ENCODE measurements around the gene KLF3.

KLF3 gene

GRCh38 chr4:38740303-38740702, 76.3 kb downstream of the KLF3 start:
- Histone ChIP-seq H3K79me1 (replicated peaks; ENCODE audit: low read length, poor library complexity, severe bottlenecking) (no peaks in the 10 kb centered on the region), H3K4me3 (ENCODE audit: insufficient read depth in 1 of 2, low read depth in 1 of 2, low read length in 2 of 2) (no peak overlapping the region), H4K91ac (ENCODE audit: low read length) (no peak overlapping the region), H3K27me3 (ENCODE audit: control insufficient read depth in 1 of 2, insufficient read depth in 1 of 2, low read length in 2 of 2) (peaks cover 0 to 8% of the 10 kb centered on the region in 2 experiments), H3K9me3 (ENCODE audit: control insufficient read depth, low read length) (no peaks in the 10 kb centered on the region), H2BK120ac (ENCODE audit: low read depth, low read length) (no peak overlapping the region), H3K36me3 (ENCODE audit: control insufficient read depth in 1 of 2, insufficient read depth in 2 of 2, low read depth in 1 of 2, low read length in 2 of 2) (no peaks in the 10 kb centered on the region), H2BK12ac (ENCODE audit: low read length in 2 of 2) (no peak overlapping the region), H4K8ac (ENCODE audit: low read length) (no peak overlapping the region), H2BK5ac (ENCODE audit: low read depth, low read length, poor library complexity, severe bottlenecking) (no peak overlapping the region), H3K23ac (ENCODE audit: low read length in 2 of 2) (no peak overlapping the region), H2AK5ac (ENCODE audit: low read length, severe bottlenecking) (no peak overlapping the region), H3K14ac (ENCODE audit: low read length in 2 of 2) (no peak overlapping the region), H2BK15ac (ENCODE audit: low read depth, poor library complexity, severe bottlenecking) (no peak overlapping the region), H3K4me2 (ENCODE audit: low read length, poor library complexity, severe bottlenecking) (no peak overlapping the region), H3K27ac (ENCODE audit: low read length, poor library complexity, severe bottlenecking) (no peak overlapping the region), H3K4ac (ENCODE audit: low read depth in 1 of 2, low read length in 2 of 2) (no peak overlapping the region), H3K18ac (ENCODE audit: low read depth in 1 of 2, low read length in 2 of 2) (no peak overlapping the region), H3K4me1 (ENCODE audit: control insufficient read depth, insufficient read depth, low read depth, low read length) (no peaks in the 10 kb centered on the region), H2AFZ (ENCODE audit: low read depth, low read length) (no peak overlapping the region), H3K9ac (ENCODE audit: low read length) (no peak overlapping the region)
- no peak for DNase-seq
- WGBS: 60% methylated on average over 1 of the region's 2 CpGs

GRCh38 chr4:38743866-38744265, 79.9 kb downstream of the KLF3 start:
- H3K79me1 ChIP-seq (replicated peaks; ENCODE audit: low read length, poor library complexity, severe bottlenecking): no peaks in the 10 kb centered on the region
- H2BK120ac ChIP-seq (ENCODE audit: low read depth, low read length): no peak overlapping the region
- H3K4me1 ChIP-seq (ENCODE audit: control insufficient read depth, insufficient read depth, low read depth, low read length): no peaks in the 10 kb centered on the region
- H3K36me3 ChIP-seq (ENCODE audit: control insufficient read depth in 1 of 2, insufficient read depth in 2 of 2, low read depth in 1 of 2, low read length in 2 of 2): no peaks in the 10 kb centered on the region
- H2AK5ac ChIP-seq (ENCODE audit: low read length, severe bottlenecking): no peak overlapping the region
- no peak overlapping the region for H2BK15ac ChIP-seq (ENCODE audit: low read depth, poor library complexity, severe bottlenecking)
- no peak overlapping the region for H2BK12ac ChIP-seq (ENCODE audit: low read length in 2 of 2)
- H3K14ac ChIP-seq (ENCODE audit: low read length in 2 of 2): no peak overlapping the region
- H2BK5ac ChIP-seq (ENCODE audit: low read depth, low read length, poor library complexity, severe bottlenecking): no peak overlapping the region
- no peak overlapping the region for H3K9ac ChIP-seq (ENCODE audit: low read length)
- no peak overlapping the region for H3K23ac ChIP-seq (ENCODE audit: low read length in 2 of 2)
- peak; percentile 27 for DNase-seq
- H3K4me2 ChIP-seq (ENCODE audit: low read length, poor library complexity, severe bottlenecking): no peak overlapping the region
- no peak overlapping the region for H2AFZ ChIP-seq (ENCODE audit: low read depth, low read length)
- no peak overlapping the region for H3K4ac ChIP-seq (ENCODE audit: low read depth in 1 of 2, low read length in 2 of 2)
- no peaks in the 10 kb centered on the region for H3K27me3 ChIP-seq (ENCODE audit: control insufficient read depth in 1 of 2, insufficient read depth in 1 of 2, low read length in 2 of 2)
- H3K9me3 ChIP-seq (ENCODE audit: control insufficient read depth, low read length): peaks cover 8% of the 10 kb centered on the region
- peak overlapping the region; percentile 41 for H4K8ac ChIP-seq (ENCODE audit: low read length)
- no peak overlapping the region for H4K91ac ChIP-seq (ENCODE audit: low read length)
- no peak overlapping the region for H3K27ac ChIP-seq (ENCODE audit: low read length, poor library complexity, severe bottlenecking)
- no peak overlapping the region for H3K4me3 ChIP-seq (ENCODE audit: insufficient read depth in 1 of 2, low read depth in 1 of 2, low read length in 2 of 2)
- WGBS: 100% methylated on average over 1 of the region's 1 CpG
- no peak overlapping the region for H3K18ac ChIP-seq (ENCODE audit: low read depth in 1 of 2, low read length in 2 of 2)

GRCh38 chr4:38745881-38746280, 81.9 kb downstream of the KLF3 start:
- H2BK12ac ChIP-seq (ENCODE audit: low read length in 2 of 2): no peak overlapping the region
- no peak overlapping the region for H4K8ac ChIP-seq (ENCODE audit: low read length)
- H2BK15ac ChIP-seq (ENCODE audit: low read depth, poor library complexity, severe bottlenecking): no peak overlapping the region
- no peak for DNase-seq
- no peak overlapping the region for H3K23ac ChIP-seq (ENCODE audit: low read length in 2 of 2)
- H3K4me2 ChIP-seq (ENCODE audit: low read length, poor library complexity, severe bottlenecking): no peak overlapping the region
- no peaks in the 10 kb centered on the region for H3K27me3 ChIP-seq (ENCODE audit: control insufficient read depth in 1 of 2, insufficient read depth in 1 of 2, low read length in 2 of 2)
- peaks cover 8% of the 10 kb centered on the region for H3K9me3 ChIP-seq (ENCODE audit: control insufficient read depth, low read length)
- no peak overlapping the region for H3K9ac ChIP-seq (ENCODE audit: low read length)
- no peak overlapping the region for H3K14ac ChIP-seq (ENCODE audit: low read length in 2 of 2)
- 95% methylated on average over 5 of the region's 5 CpGs for WGBS
- H2BK120ac ChIP-seq (ENCODE audit: low read depth, low read length): no peak overlapping the region
- H3K36me3 ChIP-seq (ENCODE audit: control insufficient read depth in 1 of 2, insufficient read depth in 2 of 2, low read depth in 1 of 2, low read length in 2 of 2): no peaks in the 10 kb centered on the region
- H3K4me1 ChIP-seq (ENCODE audit: control insufficient read depth, insufficient read depth, low read depth, low read length): no peaks in the 10 kb centered on the region
- H2AFZ ChIP-seq (ENCODE audit: low read depth, low read length): no peak overlapping the region
- H3K27ac ChIP-seq (ENCODE audit: low read length, poor library complexity, severe bottlenecking): no peak overlapping the region
- no peak overlapping the region for H3K18ac ChIP-seq (ENCODE audit: low read depth in 1 of 2, low read length in 2 of 2)
- H3K4me3 ChIP-seq (ENCODE audit: insufficient read depth in 1 of 2, low read depth in 1 of 2, low read length in 2 of 2): no peak overlapping the region
- no peaks in the 10 kb centered on the region for H3K79me1 ChIP-seq (replicated peaks; ENCODE audit: low read length, poor library complexity, severe bottlenecking)
- no peak overlapping the region for H2BK5ac ChIP-seq (ENCODE audit: low read depth, low read length, poor library complexity, severe bottlenecking)
- no peak overlapping the region for H3K4ac ChIP-seq (ENCODE audit: low read depth in 1 of 2, low read length in 2 of 2)
- H2AK5ac ChIP-seq (ENCODE audit: low read length, severe bottlenecking): no peak overlapping the region
- H4K91ac ChIP-seq (ENCODE audit: low read length): no peak overlapping the region

GRCh38 chr4:38747629-38748028, 83.6 kb downstream of the KLF3 start:
- no peaks in the 10 kb centered on the region for H3K27me3 ChIP-seq (ENCODE audit: control insufficient read depth in 1 of 2, insufficient read depth in 1 of 2, low read length in 2 of 2)
- no peak overlapping the region for H4K91ac ChIP-seq (ENCODE audit: low read length)
- no peaks in the 10 kb centered on the region for H3K36me3 ChIP-seq (ENCODE audit: control insufficient read depth in 1 of 2, insufficient read depth in 2 of 2, low read depth in 1 of 2, low read length in 2 of 2)
- H3K9ac ChIP-seq (ENCODE audit: low read length): no peak overlapping the region
- H3K23ac ChIP-seq (ENCODE audit: low read length in 2 of 2): no peak overlapping the region
- no peak overlapping the region for H3K14ac ChIP-seq (ENCODE audit: low read length in 2 of 2)
- no peak overlapping the region for H2BK15ac ChIP-seq (ENCODE audit: low read depth, poor library complexity, severe bottlenecking)
- DNase-seq: no peak
- no peak overlapping the region for H4K8ac ChIP-seq (ENCODE audit: low read length)
- no peaks in the 10 kb centered on the region for H3K79me1 ChIP-seq (replicated peaks; ENCODE audit: low read length, poor library complexity, severe bottlenecking)
- no peak overlapping the region for H3K4ac ChIP-seq (ENCODE audit: low read depth in 1 of 2, low read length in 2 of 2)
- peaks cover 8% of the 10 kb centered on the region for H3K9me3 ChIP-seq (ENCODE audit: control insufficient read depth, low read length)
- H2BK120ac ChIP-seq (ENCODE audit: low read depth, low read length): no peak overlapping the region
- H3K4me1 ChIP-seq (ENCODE audit: control insufficient read depth, insufficient read depth, low read depth, low read length): peaks cover 10% of the 10 kb centered on the region
- H3K4me3 ChIP-seq (ENCODE audit: insufficient read depth in 1 of 2, low read depth in 1 of 2, low read length in 2 of 2): no peak overlapping the region
- H3K4me2 ChIP-seq (ENCODE audit: low read length, poor library complexity, severe bottlenecking): no peak overlapping the region
- no peak overlapping the region for H2AK5ac ChIP-seq (ENCODE audit: low read length, severe bottlenecking)
- H3K27ac ChIP-seq (ENCODE audit: low read length, poor library complexity, severe bottlenecking): no peak overlapping the region
- H2BK12ac ChIP-seq (ENCODE audit: low read length in 2 of 2): no peak overlapping the region
- no peak overlapping the region for H2BK5ac ChIP-seq (ENCODE audit: low read depth, low read length, poor library complexity, severe bottlenecking)
- no peak overlapping the region for H3K18ac ChIP-seq (ENCODE audit: low read depth in 1 of 2, low read length in 2 of 2)
- H2AFZ ChIP-seq (ENCODE audit: low read depth, low read length): no peak overlapping the region

All from mesenchymal stem cell (in vitro differentiated cells and primary cell).